GM19351 (cell line): ENCODE data around the gene SOD1.
"Not testable (repeated sequence)": the region's sequence is repeated elsewhere in the genome, so short reads cannot be mapped to it uniquely, and the experiment has no call there.

Experiments used
- ATAC-seq: cut with Tn5 transposase; IDR thresholded peaks from one replicate; pipeline ENCODE4 v1.9.1; 2021; ENCODE audit warnings: mild to moderate bottlenecking, moderate library complexity; ENCODE audit not compliant: unreplicated experiment

Gene SOD1

GRCh38 chr21:31659536-31660258 is at the start of gene SOD1:
SOD1 (plus strand) TSS chr21:31659693; CDS start chr21:31659770, 77 bp downstream.
- ATAC-seq = peak; percentile 92

GRCh38 chr21:31611445-31611844 is 48.0 kb upstream of the SOD1 start:
- no peak for ATAC-seq

GRCh38 chr21:31612894-31613785 is 46.4 kb upstream of the SOD1 start:
- ATAC-seq = no peak

- no peak for ATAC-seq
Measured at GRCh38 chr21:31614705-31615104, 44.8 kb upstream of the SOD1 start.

- ATAC-seq = no peak
Measured at GRCh38 chr21:31616216-31616615, 43.3 kb upstream of the SOD1 start.

- no peak for ATAC-seq
Measured at GRCh38 chr21:31618696-31619430, 40.6 kb upstream of the SOD1 start.

- ATAC-seq = no peak
Measured at GRCh38 chr21:31622397-31622796, 37.1 kb upstream of the SOD1 start.

- ATAC-seq = peak; percentile 59
Measured at GRCh38 chr21:31623664-31624063, 35.8 kb upstream of the SOD1 start.

- ATAC-seq = no peak
Measured at GRCh38 chr21:31624181-31624580, 35.3 kb upstream of the SOD1 start.

- no peak for ATAC-seq
Measured at GRCh38 chr21:31624961-31625491, 34.5 kb upstream of the SOD1 start.

GRCh38 chr21:31629972-31630711 is 29.4 kb upstream of the SOD1 start:
- ATAC-seq = no peak

GRCh38 chr21:31631881-31632280 is 27.6 kb upstream of the SOD1 start:
- ATAC-seq = not testable (repeated sequence)

GRCh38 chr21:31634993-31635392 is 24.5 kb upstream of the SOD1 start:
- no peak for ATAC-seq

- no peak for ATAC-seq
Measured at GRCh38 chr21:31636874-31637273, 22.6 kb upstream of the SOD1 start.

- ATAC-seq = no peak
Measured at GRCh38 chr21:31641416-31641922, 18.0 kb upstream of the SOD1 start.

- ATAC-seq = no peak
Measured at GRCh38 chr21:31644643-31645042, 14.8 kb upstream of the SOD1 start.

- peak; percentile 80 for ATAC-seq
Measured at GRCh38 chr21:31647650-31648049, 11.8 kb upstream of the SOD1 start.

GRCh38 chr21:31650930-31651329 is 8.6 kb upstream of the SOD1 start:
- no peak for ATAC-seq

- ATAC-seq = not testable (repeated sequence)
Measured at GRCh38 chr21:31651491-31651890, 8.0 kb upstream of the SOD1 start.

- no peak for ATAC-seq
Measured at GRCh38 chr21:31654340-31654739, 5.2 kb upstream of the SOD1 start.
